ENCODE data around the gene COL9A2. TPM values are rescaled to one million over a fixed set of nuclear protein-coding genes. Genes with fewer than 3 reads are reported as not detected.

Gene COL9A2
- polyA plus RNA-seq, 2 of the 4 experiments (the other 2 are of a cell fraction) = 0.12 to 0.16 TPM

- TF ChIP-seq KDM5A (IDR thresholded peaks at IDR 0.05) (no peak), NPAS2 (CRISPR knock-in tag; IDR thresholded peaks at IDR 0.05; ENCODE audit: borderline replicate concordance) (no peak), ZFP36 (IDR thresholded peaks at IDR 0.05; ENCODE audit: borderline replicate concordance, partially characterized antibody) (no peak), CHD4 (IDR thresholded peaks at IDR 0.05; ENCODE audit: borderline replicate concordance) (no peak), CBX8 (IDR thresholded peaks at IDR 0.05) (no peak), E2F6 (IDR thresholded peaks at IDR 0.05; ENCODE audit: borderline replicate concordance, low read depth) (no peak)
Measured at GRCh38 chr1:40264354-40264781, 52.7 kb downstream of the COL9A2 start (continued).

GRCh38 chr1:40258445-40258769 is 58.7 kb downstream of the COL9A2 start:
- H3K4me2 ChIP-seq = peak overlapping the region; percentile 73
- TF ChIP-seq CEBPB (IDR thresholded peaks at IDR 0.05) (no peak), CBX8 (IDR thresholded peaks at IDR 0.05) (no peak), REST (IDR thresholded peaks at IDR 0.05) (no peak), HDAC2 (IDR thresholded peaks at IDR 0.05) (no peak), POLR2A (IDR thresholded peaks at IDR 0.05; ENCODE audit: low read length) (no peak), USF2 (IDR thresholded peaks at IDR 0.05) (no peak), MAX (IDR thresholded peaks at IDR 0.05) (no peak), RARB (CRISPR knock-in tag; IDR thresholded peaks at IDR 0.05) (no peak), PHF8 (IDR thresholded peaks at IDR 0.05; ENCODE audit: borderline replicate concordance, low read depth) (no peak; the same call in 1 of the 2 replicates), FOXS1 (CRISPR knock-in tag; IDR thresholded peaks at IDR 0.05) (no peak), HOXB13 (CRISPR knock-in tag; IDR thresholded peaks at IDR 0.05; ENCODE audit: low read depth) (no peak), TFCP2L1 (CRISPR knock-in tag; IDR thresholded peaks at IDR 0.05) (no peak), BHLHE40 (IDR thresholded peaks at IDR 0.05; ENCODE audit: low read depth, low read length) (no peak), ESRRA (IDR thresholded peaks at IDR 0.05; ENCODE audit: borderline replicate concordance, low read length) (no peak), E2F6 (IDR thresholded peaks at IDR 0.05; ENCODE audit: borderline replicate concordance, low read depth) (no peak)
- 0% methylated on average over 6 of the region's 10 CpGs for WGBS (ENCODE audit: missing lambda C conversion rate)
- H3K4me1 ChIP-seq = 0 out of 3 replicates have a peak, but pooled peaks cover 4% of the 10 kb centered on the region
- CTCF ChIA-PET = no interaction called here
- no peaks in the 10 kb centered on the region for H3K9me3 ChIP-seq
- H3K27ac ChIP-seq = peak overlapping the region; percentile 90
- DNase-seq (ENCODE audit: low read depth in 1 of 2, low spot score in 1 of 2) (no peak), FAIRE-seq (no peak), ATAC-seq (peak; percentile 7 to 43; a peak in 3 of 6 replicates)
- H3K4me3 ChIP-seq = peak overlapping the region; percentile 75
- POLR2A ChIA-PET = interaction anchor here (0.5 to 1.0 kb wide), 3 partner anchors 8 to 109 kb away, joined by 3 to 4 read pairs (median 4); no protein-coding TSS in a partner anchor

Data from A549 (cell line).